B cell (primary cell): Measurements from ENCODE around the gene CDH16. TPM values are rescaled to one million over a fixed set of nuclear protein-coding genes. Genes with fewer than 3 reads are reported as not detected.
"Not testable (repeated sequence)": the region's sequence is repeated elsewhere in the genome, so short reads cannot be mapped to it uniquely, and the experiment has no call there.

Source experiments
- ATAC-seq: fragments of 200-7000 bp; cut with Tn5 transposase; one replicate; pipeline ENCODE4 v1.10.0; 2021; ENCODE audit warnings: low read depth, mild to moderate bottlenecking, moderate number of reproducible peaks, moderate library complexity
- CTCF ChIA-PET: fragments of 350-600 bp; sonication (Branson Sonifier 250); formaldehyde crosslinking; loops from one replicate; lab custom pipeline; 2021; ENCODE audit warnings: antibody characterized with exemption, inconsistent platforms; lab: Charles Lee
- POLR2A ChIA-PET: fragments of 350-600 bp; sonication (Branson Sonifier 250); formaldehyde crosslinking; loops from one replicate; lab custom pipeline; 2021; ENCODE audit warnings: antibody characterized with exemption; lab: Charles Lee
- DNase-seq: peaks from one replicate; pipeline ENCODE4 v3.0.0; 2013
- H2AFZ ChIP-seq: 2 replicates; pipeline ENCODE4 v1.6.1; 2012; ENCODE audit warnings: mild to moderate bottlenecking, low read depth, low read length; ENCODE audit not compliant: insufficient read depth, poor library complexity, severe bottlenecking
- H3K27ac ChIP-seq, 2 donors: 1 replicate in 1 of 2; 2 replicates in 1 of 2; pipeline ENCODE4 v1.5.1; 2012 to 2013; ENCODE audit warnings: low read length in 2 of 2, mild to moderate bottlenecking in 2 of 2, moderate library complexity in 1 of 2
- H3K27me3 ChIP-seq, 4 experiments: fragments of 200-600 bp in 1 of 4; sonication (generic) in 1 of 4; replicated peaks in 1 of 4; 1 replicate in 2 of 4; 2 replicates in 2 of 4; pipeline versions ENCODE4 v1.6.1 to v1.7.0; 2013 to 2016; ENCODE audit warnings: low read length in 3 of 4, mild to moderate bottlenecking in 2 of 4, mixed read lengths in 1 of 4, moderate library complexity in 1 of 4; ENCODE audit not compliant: insufficient read depth in 4 of 4, control insufficient read depth in 3 of 4; ENCODE audit errors: control extremely low read depth in 1 of 4
- H3K36me3 ChIP-seq, 2 experiments: replicated peaks in 1 of 2; 1 replicate in 1 of 2; 2 replicates in 1 of 2; pipeline versions ENCODE4 v1.6.1 to v1.7.1; 2013; ENCODE audit warnings: low read length in 1 of 2; ENCODE audit not compliant: insufficient read depth in 2 of 2, control insufficient read depth in 1 of 2; ENCODE audit errors: control extremely low read depth in 1 of 2, extremely low read depth in 1 of 2
- H3K4me1 ChIP-seq, 2 donors: fragments of 200-600 bp in 1 of 2; sonication (generic) in 1 of 2; 1 replicate in 1 of 2; 2 replicates in 1 of 2; pipeline versions ENCODE4 v1.5.1 to v1.6.1; 2013 to 2017; ENCODE audit warnings: low read length in 2 of 2; ENCODE audit not compliant: control insufficient read depth in 2 of 2, insufficient read depth in 2 of 2
- H3K4me2 ChIP-seq: replicated peaks from 2 replicates; pipeline ENCODE3; 2012; ENCODE audit warnings: mild to moderate bottlenecking, low read depth, low read length; ENCODE audit not compliant: poor library complexity, severe bottlenecking
- H3K4me3 ChIP-seq, 5 experiments: fragments of 200-600 bp in 1 of 5; sonication (generic) in 1 of 5; 1 replicate in 3 of 5; 2 replicates in 2 of 5; pipeline versions ENCODE4 v1.5.1 to v1.7.0; 2011 to 2016; ENCODE audit warnings: low read length in 4 of 5, mild to moderate bottlenecking in 4 of 5, low read depth in 2 of 5, control low read depth in 1 of 5, moderate library complexity in 1 of 5; ENCODE audit not compliant: insufficient read depth in 1 of 5; ENCODE audit errors: control extremely low read depth in 1 of 5, extremely low read depth in 1 of 5
- H3K79me2 ChIP-seq: fragments of 200-600 bp; sonication (generic); one replicate; pipeline ENCODE4 v1.6.0; 2016; ENCODE audit warnings: low read length; ENCODE audit not compliant: control insufficient read depth, insufficient read depth
- H3K9ac ChIP-seq: fragments of 200-600 bp; sonication (generic); 2 replicates; pipeline ENCODE4 v1.6.1; 2017; ENCODE audit warnings: mild to moderate bottlenecking, low read length, moderate library complexity
- H3K9me3 ChIP-seq, 3 donors: one replicate each; pipeline versions ENCODE4 v1.6.1 to v1.7.1; 2013; ENCODE audit warnings: low read length in 2 of 3; ENCODE audit not compliant: control insufficient read depth in 2 of 3, insufficient read depth in 1 of 3; ENCODE audit errors: control extremely low read depth in 1 of 3
- H4K20me1 ChIP-seq: 2 replicates; pipeline ENCODE4 v1.6.0; 2012; ENCODE audit warnings: mild to moderate bottlenecking, low read length; ENCODE audit not compliant: insufficient read depth, control insufficient read depth, poor library complexity, severe bottlenecking
- H3K27ac Mint-ChIP-seq: one replicate; pipeline ENCODE4 v1.8.0; 2021; ENCODE audit warnings: mixed read lengths
- H3K27me3 Mint-ChIP-seq: one replicate; pipeline ENCODE4 v1.8.0; 2021; ENCODE audit warnings: mixed read lengths
- H3K4me1 Mint-ChIP-seq: one replicate; pipeline ENCODE4 v1.8.0; 2021; ENCODE audit warnings: mixed read lengths
- H3K4me3 Mint-ChIP-seq: one replicate; pipeline ENCODE4 v1.8.0; 2021; ENCODE audit warnings: mixed read lengths
- H3K9me3 Mint-ChIP-seq: one replicate; pipeline ENCODE4 v1.8.0; 2022; ENCODE audit warnings: mixed read lengths; ENCODE audit not compliant: insufficient read depth
- CTCF ChIP-seq: fragments of 200-600 bp; IDR thresholded peaks from one replicate; pipeline ENCODE4 v1.8.0; 2022; ENCODE audit warnings: antibody characterized with exemption, mild to moderate bottlenecking
- EZH2 ChIP-seq: IDR thresholded peaks from 2 replicates; pipeline ENCODE4 v1.6.1; 2012; ENCODE audit warnings: borderline replicate concordance, low read depth, mild to moderate bottlenecking, moderate library complexity, low read length; ENCODE audit not compliant: insufficient read depth, poor library complexity, severe bottlenecking
- WGBS: methylation state at CpG from one replicate; pipeline ENCODE4 v1.1.5; 2013; ENCODE audit warnings: missing lambda C conversion rate; ENCODE audit not compliant: insufficient coverage; 5-methylcytosine and 5-hydroxymethylcytosine counted together
- intact Hi-C: fragments of 100-400 bp; cut with micrococcal nuclease; formaldehyde crosslinking; loops from one replicate; pipeline ENCODE4 v1.10.0; 2022
- polyA plus RNA-seq: library from polyadenylated mRNA; depleted of rRNA; stranded (reverse); fragments of >200 nt; gene quantifications from 2 replicates; pipeline ENCODE4 v1.2.3, GENCODE V29; 2012
- total RNA-seq, 2 donors: library from RNA; stranded (reverse); fragments of 120-200 nt in 1 of 2; gene quantifications; 1 replicate in 1 of 2; 2 replicates in 1 of 2; pipeline versions ENCODE4 v1.2.3 to v1.2.4, GENCODE V29; 2013 to 2022

Gene CDH16
- total and polyA plus RNA-seq, 2 donors (not counting 1 experiment from before 2014, with no cell fraction given), result not detected

GRCh38 chr16:66959704-66960161, 41.0 kb upstream of the CDH16 start:
- no peak for DNase-seq
- H3K9me3 ChIP-seq, result peaks cover 0 to 3% (median 0%) of the 10 kb centered on the region in 3 donors
- Mint-ChIP-seq H3K27me3 (peaks cover 18% of the 10 kb centered on the region), H3K27ac (no peak overlapping the region), H3K4me1 (peaks cover 14% of the 10 kb centered on the region), H3K9me3 (no peaks in the 10 kb centered on the region), H3K4me3 (no peak overlapping the region)
- no peak overlapping the region for H3K9ac ChIP-seq
- ATAC-seq, result no peak
- H2AFZ ChIP-seq, result no peak overlapping the region
- no peaks in the 10 kb centered on the region for H3K27me3 ChIP-seq
- no peak overlapping the region for H3K4me3 ChIP-seq
- no peak overlapping the region for H3K27ac ChIP-seq
- no peaks in the 10 kb centered on the region for H3K79me2 ChIP-seq
- intact Hi-C loops, result no loop called here
- CTCF ChIA-PET, result interaction anchor here (0.8 to 1.7 kb wide), 4 partner anchors 13 to 196 kb away, joined by 3 to 7 read pairs (median 4); partner anchors contain the start of gene B3GNT9
- POLR2A ChIA-PET, result no interaction called here
- no peaks in the 10 kb centered on the region for H3K36me3 ChIP-seq
- 78% methylated on average over 5 of the region's 5 CpGs for WGBS
- TF ChIP-seq EZH2, result no peak
- no peaks in the 10 kb centered on the region for H4K20me1 ChIP-seq
- peaks cover 7 to 14% of the 10 kb centered on the region in 2 donors for H3K4me1 ChIP-seq
- H3K4me2 ChIP-seq, result no peak overlapping the region

- no peak overlapping the region for H3K27ac ChIP-seq
- H3K4me1 Mint-ChIP-seq, result peaks cover 14% of the 10 kb centered on the region
- ChIA-PET POLR2A (no interaction called here), CTCF (interaction anchor here (0.6 to 1.7 kb wide), 7 partner anchors 12 to 226 kb away, joined by 3 to 7 read pairs (median 3); partner anchors contain the start of gene B3GNT9)
- no peaks in the 10 kb centered on the region for H3K79me2 ChIP-seq
- DNase-seq (no peak), ATAC-seq (no peak)
- H3K9me3 ChIP-seq, result peaks cover 0 to 3% (median 0%) of the 10 kb centered on the region in 3 donors
- H3K27ac Mint-ChIP-seq, result no peak overlapping the region
- no peaks in the 10 kb centered on the region for H3K9me3 Mint-ChIP-seq
- no peak overlapping the region for H3K4me3 ChIP-seq
- no peaks in the 10 kb centered on the region for H3K36me3 ChIP-seq
- peaks cover 7 to 14% of the 10 kb centered on the region in 2 donors for H3K4me1 ChIP-seq
- H3K4me2 ChIP-seq, result no peak overlapping the region
- no peak overlapping the region for H2AFZ ChIP-seq
- no peaks in the 10 kb centered on the region for H3K27me3 ChIP-seq
- no peak overlapping the region for H3K4me3 Mint-ChIP-seq
- H4K20me1 ChIP-seq, result no peaks in the 10 kb centered on the region
- H3K27me3 Mint-ChIP-seq, result peaks cover 20% of the 10 kb centered on the region
- intact Hi-C loops, result no loop called here
- TF ChIP-seq EZH2 (no peak), CTCF (peak; percentile 19)
- 80% methylated on average over 6 of the region's 7 CpGs for WGBS
- H3K9ac ChIP-seq, result no peak overlapping the region
These were observed 40.4 kb upstream of the CDH16 start for GRCh38 chr16:66958857-66959703.

- H3K27ac ChIP-seq, H2AFZ ChIP-seq, H3K4me1 Mint-ChIP-seq, intact Hi-C loops, H3K27ac Mint-ChIP-seq, H3K9ac ChIP-seq, H3K9me3 Mint-ChIP-seq, ATAC-seq, H3K4me1 ChIP-seq, H3K4me2 ChIP-seq, POLR2A ChIA-PET, H4K20me1 ChIP-seq, H3K9me3 ChIP-seq, H3K27me3 ChIP-seq, H3K79me2 ChIP-seq, DNase-seq, H3K4me3 ChIP-seq, H3K4me3 Mint-ChIP-seq, H3K36me3 ChIP-seq: not testable (repeated sequence)
- peaks cover 41% of the 10 kb centered on the region for H3K27me3 Mint-ChIP-seq
- CTCF ChIA-PET, result interaction anchor here (0.7 to 1.5 kb wide), 6 partner anchors 8 to 519 kb away, joined by 3 to 4 read pairs (median 4); partner anchors contain the start of gene CIAO2B
- WGBS, result no CpG with 5 or more reads among the region's 1 CpG
These were observed 37.4 kb upstream of the CDH16 start for GRCh38 chr16:66956154-66956457.
